ENCODE results near the gene POLR2H.

GRCh38 chr3:184373422-184373821 is 11.9 kb downstream of the POLR2H start:
- TF ChIP-seq ZBTB7A (IDR thresholded peaks at IDR 0.05; ENCODE audit: low read depth): no peak
- no peak for TF ChIP-seq EGR1 (IDR thresholded peaks at IDR 0.05)
- TF ChIP-seq RAD21 (IDR thresholded peaks at IDR 0.05; ENCODE audit: low read depth): no peak
- TF ChIP-seq USF1 (IDR thresholded peaks at IDR 0.05): no peak
- TF ChIP-seq MAX (IDR thresholded peaks at IDR 0.05): no peak
